ENCODE results near the gene SELENBP1.

DNA sequence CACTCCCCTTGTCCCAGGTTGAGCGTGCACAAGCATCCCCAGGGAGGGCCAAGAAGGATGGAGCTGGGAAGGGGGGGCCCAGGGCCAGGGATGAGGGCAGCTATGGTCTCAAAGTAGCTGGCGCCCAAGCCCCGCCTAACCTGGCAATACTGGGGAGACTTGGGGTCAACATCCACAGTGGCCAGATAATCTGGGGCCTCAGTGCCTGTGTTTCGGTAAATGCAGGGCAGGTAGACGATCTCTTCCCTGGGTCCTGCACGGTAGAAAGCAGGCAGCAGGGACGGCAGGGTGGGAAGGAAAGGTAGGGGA is 3.2 kb downstream of the SELENBP1 start:
- no peak for TF ChIP-seq POLR2A (IDR thresholded peaks at IDR 0.05)
- TF ChIP-seq, protein P1, sequence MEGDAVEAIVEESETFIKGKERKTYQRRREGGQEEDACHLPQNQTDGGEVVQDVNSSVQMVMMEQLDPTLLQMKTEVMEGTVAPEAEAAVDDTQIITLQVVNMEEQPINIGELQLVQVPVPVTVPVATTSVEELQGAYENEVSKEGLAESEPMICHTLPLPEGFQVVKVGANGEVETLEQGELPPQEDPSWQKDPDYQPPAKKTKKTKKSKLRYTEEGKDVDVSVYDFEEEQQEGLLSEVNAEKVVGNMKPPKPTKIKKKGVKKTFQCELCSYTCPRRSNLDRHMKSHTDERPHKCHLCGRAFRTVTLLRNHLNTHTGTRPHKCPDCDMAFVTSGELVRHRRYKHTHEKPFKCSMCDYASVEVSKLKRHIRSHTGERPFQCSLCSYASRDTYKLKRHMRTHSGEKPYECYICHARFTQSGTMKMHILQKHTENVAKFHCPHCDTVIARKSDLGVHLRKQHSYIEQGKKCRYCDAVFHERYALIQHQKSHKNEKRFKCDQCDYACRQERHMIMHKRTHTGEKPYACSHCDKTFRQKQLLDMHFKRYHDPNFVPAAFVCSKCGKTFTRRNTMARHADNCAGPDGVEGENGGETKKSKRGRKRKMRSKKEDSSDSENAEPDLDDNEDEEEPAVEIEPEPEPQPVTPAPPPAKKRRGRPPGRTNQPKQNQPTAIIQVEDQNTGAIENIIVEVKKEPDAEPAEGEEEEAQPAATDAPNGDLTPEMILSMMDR (IDR thresholded peaks at IDR 0.05), result no peak

Measured in testis (tissue), 2 donors.